ENCODE data around the gene ZNF841. TPM values are rescaled to one million over a fixed set of nuclear protein-coding genes. Genes with fewer than 3 reads are reported as not detected.

Gene ZNF841
- total and polyA plus RNA-seq, 2 of the 8 experiments (the other 6 are each of a cell fraction or from before 2014, with no cell fraction given), result 4.1 to 17.9 TPM

- H3K4ac ChIP-seq (replicated peaks; ENCODE audit: insufficient read length, low read depth, low read length), result no peak overlapping the region
- no peak overlapping the region for H2BK20ac ChIP-seq (ENCODE audit: low read length)
- no peak overlapping the region for H3K27ac ChIP-seq (ENCODE audit: low read depth, low read length)
- POLR2A ChIA-PET (ENCODE audit: partially characterized antibody), result no interaction called here
- H3K14ac ChIP-seq (ENCODE audit: insufficient read length), result no peak overlapping the region
- H3K9ac ChIP-seq (replicated peaks in 1 of 4; ENCODE audit: extremely low read depth in 1 of 4, low read depth in 3 of 4, low read length in 3 of 4), result no peak overlapping the region
- H3K27me3 ChIP-seq (replicated peaks in 1 of 4; ENCODE audit: control insufficient read depth in 3 of 4, extremely low read depth in 1 of 4, insufficient read depth in 3 of 4, low read length in 3 of 4), result no peaks in the 10 kb centered on the region
- 94% methylated on average over 6 of the region's 6 CpGs; no CpG with 5 or more reads in 1 of the 2 experiments for WGBS, 2 experiments (ENCODE audit: extremely low coverage in 1 of 2, insufficient coverage in 1 of 2, insufficient read length in 1 of 2, insufficient replicate concordance in 2 of 2, low coverage in 1 of 2, low lambda C conversion rate in 2 of 2, missing lambda C conversion rate in 1 of 2)
- H2BK120ac ChIP-seq (replicated peaks; ENCODE audit: low read depth, low read length), result no peak overlapping the region
- H4K20me1 ChIP-seq (replicated peaks in 1 of 2; ENCODE audit: control insufficient read depth in 1 of 2, insufficient read depth in 2 of 2, low read length in 2 of 2), result no peaks in the 10 kb centered on the region
- H3K36me3 ChIP-seq (ENCODE audit: control insufficient read depth in 2 of 4, insufficient read depth in 4 of 4, low read length in 3 of 4), result peaks cover 3 to 24% (median 16%) of the 10 kb centered on the region in 4 experiments; a peak in 7 of 8 replicates
- no peak overlapping the region for H2BK15ac ChIP-seq (ENCODE audit: low read length)
- FAIRE-seq, result no peak
- no peak overlapping the region for H3K18ac ChIP-seq (ENCODE audit: extremely low read depth, low read length)
- H3K4me1 ChIP-seq (replicated peaks in 1 of 4; ENCODE audit: control insufficient read depth in 3 of 4, insufficient read depth in 4 of 4, low read length in 3 of 4), result no peaks in the 10 kb centered on the region
- no peaks in the 10 kb centered on the region for H3K79me2 ChIP-seq (ENCODE audit: control insufficient read depth in 1 of 2, insufficient read depth in 2 of 2, low read length in 2 of 2)
- peaks cover 74 to 75% of the 10 kb centered on the region in 2 experiments for H3K9me3 ChIP-seq (ENCODE audit: insufficient read depth in 2 of 2, low read depth in 1 of 2, low read length in 1 of 2)
- no peak overlapping the region for H4K8ac ChIP-seq (ENCODE audit: extremely low read depth, insufficient read depth, low read length)
- no peak overlapping the region for H3K56ac ChIP-seq (replicated peaks; ENCODE audit: insufficient read length, low read depth, low read length)
- no peaks in the 10 kb centered on the region for H3K23me2 ChIP-seq (ENCODE audit: low read depth, low read length)
- H4K91ac ChIP-seq (replicated peaks; ENCODE audit: insufficient read length, low read length), result no peak overlapping the region
- H2AK5ac ChIP-seq (ENCODE audit: low read depth, low read length), result no peak overlapping the region
- H2AFZ ChIP-seq (ENCODE audit: low read length), result no peak overlapping the region
- CTCF ChIA-PET (ENCODE audit: partially characterized antibody), result interaction anchor here (0.9 kb wide), 1 partner anchor 9 kb away, joined by 3 read pairs; no protein-coding TSS in a partner anchor
- no peak overlapping the region for H3K4me2 ChIP-seq (ENCODE audit: insufficient read depth in 1 of 2, low read depth in 2 of 2, low read length in 2 of 2)
- H3K23ac ChIP-seq (ENCODE audit: insufficient read length), result no peak overlapping the region
- no peaks in the 10 kb centered on the region for H3K79me1 ChIP-seq (ENCODE audit: low read depth, low read length)
- no peak overlapping the region for H2BK5ac ChIP-seq (ENCODE audit: low read depth, low read length)
- H4K5ac ChIP-seq (ENCODE audit: insufficient read length, low read depth, low read length), result no peak overlapping the region
- DNase-seq (ENCODE audit: low read depth in 1 of 2, low spot score in 2 of 2), result no peak
- H3K4me3 ChIP-seq (ENCODE audit: extremely low read depth in 1 of 4, insufficient read depth in 2 of 4, low read depth in 3 of 4, low read length in 4 of 4), result no peak overlapping the region
- no peak overlapping the region for H2BK12ac ChIP-seq (ENCODE audit: low read depth, low read length)
- TF ChIP-seq KDM1A (IDR thresholded peaks at IDR 0.05; ENCODE audit: borderline replicate concordance, low read length) (no peak), SIX5 (IDR thresholded peaks at IDR 0.05; ENCODE audit: low read depth, low read length) (no peak), RFX5 (IDR thresholded peaks at IDR 0.05; ENCODE audit: borderline replicate concordance, low read depth, low read length) (no peak), HDAC2 (IDR thresholded peaks at IDR 0.05; ENCODE audit: borderline replicate concordance in 1 of 2, low read depth in 2 of 2, low read length in 2 of 2) (no peak), GABPA (IDR thresholded peaks at IDR 0.05; ENCODE audit: borderline replicate concordance, insufficient read depth, low read length) (no peak), MAFK (IDR thresholded peaks at IDR 0.05; ENCODE audit: low read depth, low read length) (no peak), EGR1 (IDR thresholded peaks at IDR 0.05; ENCODE audit: borderline replicate concordance, low read depth, low read length) (no peak), POU5F1 (IDR thresholded peaks at IDR 0.05; ENCODE audit: low read depth, low read length) (no peak), SIRT6 (IDR thresholded peaks at IDR 0.05; ENCODE audit: low read length) (no peak), ATF3 (IDR thresholded peaks at IDR 0.05; ENCODE audit: insufficient read depth, low read depth, low read length) (no peak), CHD1 (IDR thresholded peaks at IDR 0.05; ENCODE audit: low read depth, low read length) (no peak), GTF2F1 (IDR thresholded peaks at IDR 0.05; ENCODE audit: borderline replicate concordance, low read depth, low read length) (no peak)
Measured at GRCh38 chr19:52110780-52111179, 15.2 kb upstream of the ZNF841 start.

Data from H1 (cell line).